Measurements from ENCODE around the gene MALT1. TPM values are rescaled to one million over a fixed set of nuclear protein-coding genes. Genes with fewer than 3 reads are reported as not detected.
A peak's percentile ranks its signal among the peaks of the same experiment; 100 is the strongest.

Gene MALT1
- total RNA-seq, 1 donor from 2014 or later = 28.4 TPM

- peaks cover 5% of the 10 kb centered on the region for H3K9me3 ChIP-seq (ENCODE audit: low read depth)
- no peak overlapping the region for H3K4me2 ChIP-seq
- no peak overlapping the region for H2AFZ ChIP-seq (replicated peaks)
- H3K4me1 ChIP-seq = no peaks in the 10 kb centered on the region
- H3K27ac Mint-ChIP-seq = no peak overlapping the region
- no peak overlapping the region for H3K4me3 Mint-ChIP-seq
- H3K27me3 Mint-ChIP-seq (ENCODE audit: insufficient read depth, low read depth) = peaks cover 9% of the 10 kb centered on the region
- no peaks in the 10 kb centered on the region for H3F3A ChIP-seq (ENCODE audit: low read depth)
- no peak overlapping the region for H3K9ac ChIP-seq
- no peak for DNase-seq (ENCODE audit: low spot score)
- no peaks in the 10 kb centered on the region for H3K36me3 ChIP-seq
- H3K9me3 Mint-ChIP-seq = peaks cover 17% of the 10 kb centered on the region
- H3K27me3 ChIP-seq = no peaks in the 10 kb centered on the region
- H3K79me2 ChIP-seq (ENCODE audit: low read depth) = no peaks in the 10 kb centered on the region
- TF ChIP-seq CTCF (IDR thresholded peaks at IDR 0.05) (no peak), EZH2 (IDR thresholded peaks at IDR 0.05) (no peak), EZH2phosphoT487 (IDR thresholded peaks at IDR 0.05) (no peak)
- no peaks in the 10 kb centered on the region for H4K20me1 ChIP-seq (ENCODE audit: low read depth)
- no peak overlapping the region for H3K4me3 ChIP-seq
- H3K36me3 Mint-ChIP-seq = no peaks in the 10 kb centered on the region
- H3K4me1 Mint-ChIP-seq = no peaks in the 10 kb centered on the region
- H3K27ac ChIP-seq = no peak overlapping the region
These were observed 11.6 kb upstream of the MALT1 start for GRCh38 chr18:58659691-58660090.

- no peaks in the 10 kb centered on the region for H3K27me3 ChIP-seq
- H3K36me3 ChIP-seq = no peaks in the 10 kb centered on the region
- TF ChIP-seq EZH2 (IDR thresholded peaks at IDR 0.05) (no peak), EZH2phosphoT487 (IDR thresholded peaks at IDR 0.05) (no peak), CTCF (IDR thresholded peaks at IDR 0.05) (no peak)
- H3K4me1 ChIP-seq = no peaks in the 10 kb centered on the region
- peaks cover 9% of the 10 kb centered on the region for H3K27me3 Mint-ChIP-seq (ENCODE audit: insufficient read depth, low read depth)
- no peak for DNase-seq (ENCODE audit: low spot score)
- H3F3A ChIP-seq (ENCODE audit: low read depth) = no peaks in the 10 kb centered on the region
- H2AFZ ChIP-seq (replicated peaks) = no peak overlapping the region
- no peak overlapping the region for H3K27ac ChIP-seq
- no peaks in the 10 kb centered on the region for H3K4me1 Mint-ChIP-seq
- no peak overlapping the region for H3K27ac Mint-ChIP-seq
- peaks cover 8% of the 10 kb centered on the region for H3K9me3 Mint-ChIP-seq
- H3K4me2 ChIP-seq = no peak overlapping the region
- H3K4me3 ChIP-seq = no peak overlapping the region
- no peaks in the 10 kb centered on the region for H4K20me1 ChIP-seq (ENCODE audit: low read depth)
- no peaks in the 10 kb centered on the region for H3K79me2 ChIP-seq (ENCODE audit: low read depth)
- H3K36me3 Mint-ChIP-seq = no peaks in the 10 kb centered on the region
- H3K9me3 ChIP-seq (ENCODE audit: low read depth) = no peaks in the 10 kb centered on the region
- H3K9ac ChIP-seq = no peak overlapping the region
- no peak overlapping the region for H3K4me3 Mint-ChIP-seq
These were observed 10.3 kb upstream of the MALT1 start for GRCh38 chr18:58660915-58661314.

GRCh38 chr18:58661423-58661822 is 9.8 kb upstream of the MALT1 start:
- H3K4me3 ChIP-seq = no peak overlapping the region
- Mint-ChIP-seq H3K36me3 (no peaks in the 10 kb centered on the region), H3K4me1 (no peaks in the 10 kb centered on the region), H3K27me3 (ENCODE audit: insufficient read depth, low read depth) (peaks cover 9% of the 10 kb centered on the region), H3K4me3 (no peak overlapping the region), H3K27ac (no peak overlapping the region), H3K9me3 (peaks cover 6% of the 10 kb centered on the region)
- H3K9me3 ChIP-seq (ENCODE audit: low read depth) = no peaks in the 10 kb centered on the region
- no peaks in the 10 kb centered on the region for H4K20me1 ChIP-seq (ENCODE audit: low read depth)
- no peaks in the 10 kb centered on the region for H3K4me1 ChIP-seq
- no peak overlapping the region for H3K9ac ChIP-seq
- no peak for TF ChIP-seq EZH2phosphoT487 (IDR thresholded peaks at IDR 0.05)
- no peak for TF ChIP-seq EZH2 (IDR thresholded peaks at IDR 0.05)
- TF ChIP-seq CTCF (IDR thresholded peaks at IDR 0.05) = no peak
- no peak overlapping the region for H2AFZ ChIP-seq (replicated peaks)
- H3K27ac ChIP-seq = no peak overlapping the region
- no peak overlapping the region for H3K4me2 ChIP-seq
- no peaks in the 10 kb centered on the region for H3F3A ChIP-seq (ENCODE audit: low read depth)
- DNase-seq (ENCODE audit: low spot score) = peak; percentile 13
- H3K79me2 ChIP-seq (ENCODE audit: low read depth) = no peaks in the 10 kb centered on the region
- no peaks in the 10 kb centered on the region for H3K36me3 ChIP-seq
- no peaks in the 10 kb centered on the region for H3K27me3 ChIP-seq
